ENCODE results near the gene GLS2.
A peak's percentile ranks its signal among the peaks of the same experiment; 100 is the strongest.
"Not testable (repeated sequence)": the region's sequence is repeated elsewhere in the genome, so short reads cannot be mapped to it uniquely, and the experiment has no call there.

GLS2 gene

DNA sequence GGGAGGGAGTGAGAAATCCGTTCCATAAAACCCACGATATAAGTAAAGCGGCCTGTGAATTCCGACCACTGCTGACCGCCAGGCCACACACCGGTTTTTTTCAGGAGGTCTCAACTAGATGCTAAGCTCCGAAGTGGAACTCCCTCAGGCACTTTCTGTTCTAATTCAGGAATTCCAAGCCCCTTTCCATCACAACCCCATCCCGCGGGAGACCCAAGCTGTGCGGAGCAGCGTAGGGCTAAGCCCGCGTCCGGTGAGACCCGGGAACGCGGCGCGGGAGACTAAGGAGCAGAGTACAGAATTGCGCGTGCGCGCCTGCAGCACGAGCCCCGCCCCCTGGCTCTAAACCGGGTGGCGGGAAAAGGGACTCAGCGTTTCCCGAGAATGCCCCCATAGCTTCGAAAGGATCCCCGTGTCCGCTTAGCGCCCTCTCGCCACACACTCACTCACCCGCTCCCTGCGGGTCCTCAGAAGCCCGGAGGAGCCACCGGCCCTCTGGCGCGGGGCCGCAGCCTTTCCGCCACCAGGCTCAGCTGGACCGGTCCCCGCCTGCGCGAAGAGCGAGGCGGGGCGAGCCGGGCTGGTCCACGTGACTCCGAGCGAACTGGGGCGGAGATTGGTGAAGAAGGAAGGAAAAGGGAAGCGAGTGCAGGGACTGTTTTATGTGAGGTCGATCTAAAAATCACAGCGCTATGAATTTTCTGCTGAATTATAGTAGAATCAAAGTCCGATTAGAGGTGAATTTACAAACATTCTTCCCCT lies 38.9 kb downstream of the GLS2 start, which contains the start of gene TIMELESS:
TIMELESS (minus strand) TSS at position 567 of the 762 bp plus-strand sequence. CDS start 15,256 bp downstream, outside the sequence.
- H3K36me3 ChIP-seq (ENCODE audit: control insufficient read depth, insufficient read depth, low read length), result no peaks in the 10 kb centered on the region
- H3K4me1 ChIP-seq (ENCODE audit: control insufficient read depth, insufficient read depth, low read length, poor library complexity, severe bottlenecking), result no peaks in the 10 kb centered on the region
- H3K27ac ChIP-seq (ENCODE audit: insufficient read depth, low read length, poor library complexity, severe bottlenecking), result peak within 1 kb of the TSS; percentile 58
- H3K4me3 ChIP-seq (ENCODE audit: insufficient read depth, low read depth, low read length, poor library complexity, severe bottlenecking), result peak within 1 kb of the TSS; percentile 84
- DNase-seq, result peak; percentile 66 to 80 (median 78)
- H3K27me3 ChIP-seq (replicated peaks; ENCODE audit: control insufficient read depth, insufficient read depth, low read length, poor library complexity, severe bottlenecking), result no peaks in the 10 kb centered on the region
- no peaks in the 10 kb centered on the region for H3K9me3 ChIP-seq (ENCODE audit: control insufficient read depth, low read length)

DNA sequence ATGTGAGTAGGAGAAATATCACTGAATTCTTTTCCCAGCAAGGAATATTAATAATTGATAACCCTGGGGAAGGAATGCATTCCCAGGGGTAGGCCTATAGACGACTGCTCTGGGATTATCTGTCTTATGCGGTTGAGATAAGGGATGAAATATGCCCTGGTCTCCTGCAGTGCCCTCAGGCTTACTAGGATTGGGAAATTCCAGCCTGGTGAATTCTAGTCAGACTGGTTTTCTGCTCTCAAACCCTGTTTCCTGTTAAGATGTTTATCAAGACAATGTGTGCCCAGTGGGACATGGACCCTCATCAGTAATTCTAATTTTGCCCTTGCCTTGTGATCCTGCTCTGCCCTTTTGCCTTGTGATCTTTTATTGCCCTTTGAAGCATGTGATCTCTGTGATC lies 44.8 kb downstream of the GLS2 start:
- H3K9me3 ChIP-seq (ENCODE audit: control insufficient read depth, low read length); H3K36me3 ChIP-seq (ENCODE audit: control insufficient read depth, insufficient read depth, low read length); H3K27ac ChIP-seq (ENCODE audit: insufficient read depth, low read length, poor library complexity, severe bottlenecking); H3K27me3 ChIP-seq (replicated peaks; ENCODE audit: control insufficient read depth, insufficient read depth, low read length, poor library complexity, severe bottlenecking); DNase-seq; H3K4me3 ChIP-seq (ENCODE audit: insufficient read depth, low read depth, low read length, poor library complexity, severe bottlenecking); H3K4me1 ChIP-seq (ENCODE audit: control insufficient read depth, insufficient read depth, low read length, poor library complexity, severe bottlenecking): not testable (repeated sequence)

DNA sequence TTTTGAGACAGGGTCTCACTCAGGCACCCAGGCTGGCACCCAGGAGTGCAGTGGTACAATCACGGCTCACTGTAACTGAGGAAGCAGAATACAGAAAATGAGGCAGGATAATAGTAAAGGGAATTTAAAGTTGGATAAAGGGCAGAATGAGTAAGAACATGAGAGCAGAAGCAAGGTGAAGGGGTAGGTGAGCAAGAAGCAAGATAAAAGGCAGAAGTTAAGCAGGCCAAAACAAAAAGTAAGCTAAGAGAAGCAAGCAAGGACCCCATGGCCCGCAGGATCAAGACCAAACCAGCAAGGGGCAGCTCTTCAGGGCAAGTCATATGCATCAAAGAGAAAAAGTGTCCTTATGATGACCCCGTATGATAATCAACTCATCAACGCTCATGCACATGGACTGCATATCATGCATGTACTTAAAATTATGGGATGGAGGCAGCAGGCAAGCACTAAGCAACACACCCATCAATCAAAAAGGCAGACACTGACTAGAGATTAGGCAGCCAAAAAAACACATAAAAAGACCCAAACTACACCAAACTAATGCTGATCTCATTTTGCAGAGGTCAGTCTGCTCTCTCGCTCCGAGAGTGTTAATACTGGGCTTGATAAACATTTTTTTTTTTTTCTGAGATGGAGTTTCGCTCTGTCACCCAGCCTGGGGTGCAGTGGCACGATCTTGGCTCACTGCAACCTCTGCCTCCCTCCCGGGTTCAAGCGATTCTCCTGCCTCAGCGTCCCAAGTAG lies 50.4 kb downstream of the GLS2 start:
- H3K36me3 ChIP-seq (ENCODE audit: control insufficient read depth, insufficient read depth, low read length), result no peaks in the 10 kb centered on the region
- H3K9me3 ChIP-seq (ENCODE audit: control insufficient read depth, low read length), result no peaks in the 10 kb centered on the region
- H3K27ac ChIP-seq (ENCODE audit: insufficient read depth, low read length, poor library complexity, severe bottlenecking), result no peak overlapping the region
- no peak overlapping the region for H3K4me3 ChIP-seq (ENCODE audit: insufficient read depth, low read depth, low read length, poor library complexity, severe bottlenecking)
- no peak for DNase-seq
- H3K4me1 ChIP-seq (ENCODE audit: control insufficient read depth, insufficient read depth, low read length, poor library complexity, severe bottlenecking), result no peaks in the 10 kb centered on the region
- no peaks in the 10 kb centered on the region for H3K27me3 ChIP-seq (replicated peaks; ENCODE audit: control insufficient read depth, insufficient read depth, low read length, poor library complexity, severe bottlenecking)

DNA sequence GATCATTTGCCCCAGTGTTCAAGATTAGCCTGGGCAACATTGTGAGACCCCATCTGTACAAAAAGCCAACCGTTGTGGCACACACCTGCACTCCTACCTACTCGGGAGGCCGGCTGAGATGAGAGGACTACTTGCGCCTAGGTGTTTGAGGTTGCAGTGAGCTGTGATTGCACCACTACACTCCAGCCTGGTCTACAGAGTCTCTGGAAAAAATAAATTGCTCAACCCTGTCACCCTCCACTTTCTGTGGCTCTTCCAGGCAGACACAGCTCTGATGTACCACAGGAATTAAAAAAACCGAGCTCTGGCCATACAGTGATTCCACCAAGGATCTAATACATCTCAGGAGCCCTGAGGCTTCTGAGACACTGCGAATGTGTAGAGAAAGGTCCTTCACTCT lies 53.1 kb downstream of the GLS2 start:
- Histone ChIP-seq H3K4me1 (ENCODE audit: control insufficient read depth, insufficient read depth, low read length, poor library complexity, severe bottlenecking) (no peaks in the 10 kb centered on the region), H3K27ac (ENCODE audit: insufficient read depth, low read length, poor library complexity, severe bottlenecking) (no peak overlapping the region), H3K4me3 (ENCODE audit: insufficient read depth, low read depth, low read length, poor library complexity, severe bottlenecking) (no peak overlapping the region), H3K36me3 (ENCODE audit: control insufficient read depth, insufficient read depth, low read length) (no peaks in the 10 kb centered on the region), H3K9me3 (ENCODE audit: control insufficient read depth, low read length) (no peaks in the 10 kb centered on the region), H3K27me3 (replicated peaks; ENCODE audit: control insufficient read depth, insufficient read depth, low read length, poor library complexity, severe bottlenecking) (no peaks in the 10 kb centered on the region)
- no peak for DNase-seq

DNA sequence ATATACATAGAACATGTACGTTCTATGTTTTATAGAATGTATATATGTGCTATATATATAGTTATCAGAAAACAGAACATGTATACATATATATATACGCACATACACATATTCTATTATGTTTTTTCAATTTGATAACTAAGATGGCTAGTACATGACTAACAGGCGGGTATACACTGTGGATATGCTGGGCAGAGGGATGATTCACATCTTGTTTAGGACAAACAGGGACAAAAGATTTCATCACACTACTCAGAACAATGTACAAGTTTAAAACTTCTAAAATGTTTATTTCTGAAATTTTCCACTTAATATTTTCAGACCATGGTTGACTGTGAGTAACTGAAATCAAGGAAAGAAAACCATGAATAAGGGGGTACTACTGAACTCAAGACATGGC lies 56.1 kb downstream of the GLS2 start:
- H3K4me1 ChIP-seq (ENCODE audit: control insufficient read depth, insufficient read depth, low read length, poor library complexity, severe bottlenecking), result no peaks in the 10 kb centered on the region
- H3K36me3 ChIP-seq (ENCODE audit: control insufficient read depth, insufficient read depth, low read length), result no peaks in the 10 kb centered on the region
- no peaks in the 10 kb centered on the region for H3K27me3 ChIP-seq (replicated peaks; ENCODE audit: control insufficient read depth, insufficient read depth, low read length, poor library complexity, severe bottlenecking)
- H3K9me3 ChIP-seq (ENCODE audit: control insufficient read depth, low read length), result no peaks in the 10 kb centered on the region
- no peak overlapping the region for H3K4me3 ChIP-seq (ENCODE audit: insufficient read depth, low read depth, low read length, poor library complexity, severe bottlenecking)
- no peak overlapping the region for H3K27ac ChIP-seq (ENCODE audit: insufficient read depth, low read length, poor library complexity, severe bottlenecking)
- DNase-seq, result no peak

DNA sequence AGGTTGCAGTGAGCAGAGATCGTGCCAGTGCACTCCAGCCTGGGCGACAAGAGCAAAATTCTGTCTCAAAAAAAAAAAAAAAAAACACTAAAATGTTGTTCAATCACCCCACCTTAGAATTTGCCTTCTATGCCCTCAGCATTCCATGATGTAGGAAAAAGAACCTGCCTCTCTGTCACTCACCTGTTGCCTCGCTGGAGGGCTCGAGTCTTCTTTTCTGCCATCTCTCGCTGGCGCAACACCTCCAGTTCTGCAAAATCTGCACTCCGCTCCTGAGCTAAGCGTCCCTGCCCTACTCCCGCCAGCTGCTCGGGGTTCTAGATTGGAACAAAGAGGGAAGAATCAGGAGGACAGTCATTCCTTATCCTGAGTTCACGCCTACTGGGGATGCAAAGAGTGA lies 56.7 kb downstream of the GLS2 start:
- no peaks in the 10 kb centered on the region for H3K36me3 ChIP-seq (ENCODE audit: control insufficient read depth, insufficient read depth, low read length)
- no peak overlapping the region for H3K27ac ChIP-seq (ENCODE audit: insufficient read depth, low read length, poor library complexity, severe bottlenecking)
- H3K4me3 ChIP-seq (ENCODE audit: insufficient read depth, low read depth, low read length, poor library complexity, severe bottlenecking), result no peak overlapping the region
- H3K4me1 ChIP-seq (ENCODE audit: control insufficient read depth, insufficient read depth, low read length, poor library complexity, severe bottlenecking), result no peaks in the 10 kb centered on the region
- DNase-seq, result no peak
- H3K27me3 ChIP-seq (replicated peaks; ENCODE audit: control insufficient read depth, insufficient read depth, low read length, poor library complexity, severe bottlenecking), result no peaks in the 10 kb centered on the region
- H3K9me3 ChIP-seq (ENCODE audit: control insufficient read depth, low read length), result no peaks in the 10 kb centered on the region

DNA sequence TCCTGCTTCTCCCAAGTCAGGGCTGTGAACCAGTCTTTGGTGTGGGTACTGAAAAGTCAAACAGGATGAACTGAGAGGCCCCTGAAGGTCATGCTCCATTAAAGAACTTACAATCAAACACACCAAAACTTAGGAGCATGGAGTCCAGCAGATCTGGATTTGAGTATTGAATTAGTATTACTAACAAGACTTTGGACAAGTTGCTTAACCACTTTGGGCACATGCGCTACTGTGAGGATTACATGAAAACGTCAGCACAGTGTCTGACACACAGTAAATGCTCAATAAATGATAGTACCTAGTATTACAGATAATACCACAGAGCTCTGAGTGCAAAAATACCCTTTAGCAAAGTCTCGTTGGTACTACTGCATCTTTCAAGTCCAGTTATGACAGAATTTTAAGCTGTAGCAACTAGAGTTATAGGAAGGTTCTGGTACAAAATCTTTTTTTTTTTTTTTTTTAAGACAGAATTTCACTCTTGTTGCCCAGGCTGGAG lies 62.0 kb downstream of the GLS2 start:
- Histone ChIP-seq H3K36me3 (ENCODE audit: control insufficient read depth, insufficient read depth, low read length) (peaks cover 3% of the 10 kb centered on the region), H3K27ac (ENCODE audit: insufficient read depth, low read length, poor library complexity, severe bottlenecking) (no peak overlapping the region), H3K4me3 (ENCODE audit: insufficient read depth, low read depth, low read length, poor library complexity, severe bottlenecking) (no peak overlapping the region), H3K4me1 (ENCODE audit: control insufficient read depth, insufficient read depth, low read length, poor library complexity, severe bottlenecking) (no peaks in the 10 kb centered on the region), H3K27me3 (replicated peaks; ENCODE audit: control insufficient read depth, insufficient read depth, low read length, poor library complexity, severe bottlenecking) (no peaks in the 10 kb centered on the region), H3K9me3 (ENCODE audit: control insufficient read depth, low read length) (no peaks in the 10 kb centered on the region)
- DNase-seq, result no peak

DNA sequence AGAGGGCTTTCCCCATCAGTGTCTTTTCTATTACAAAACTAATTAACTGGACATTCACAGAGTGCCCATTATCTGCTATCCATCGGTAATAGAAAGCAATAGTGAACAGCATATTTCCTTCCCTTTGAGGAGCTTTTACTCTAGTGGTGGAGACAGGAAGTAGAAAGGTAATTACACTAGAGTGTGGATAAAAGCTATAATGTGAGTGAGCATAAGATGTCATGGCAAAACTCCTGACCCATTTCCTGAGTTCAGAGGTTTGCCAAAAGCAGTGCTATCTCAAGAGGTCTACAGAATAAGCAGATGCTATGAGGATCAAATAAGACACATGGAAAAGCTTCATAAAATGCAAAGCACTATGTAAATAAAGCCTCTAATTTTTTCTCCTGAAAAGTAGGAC lies 62.8 kb downstream of the GLS2 start:
- DNase-seq, result no peak
- no peak overlapping the region for H3K4me3 ChIP-seq (ENCODE audit: insufficient read depth, low read depth, low read length, poor library complexity, severe bottlenecking)
- no peak overlapping the region for H3K27ac ChIP-seq (ENCODE audit: insufficient read depth, low read length, poor library complexity, severe bottlenecking)
- no peaks in the 10 kb centered on the region for H3K27me3 ChIP-seq (replicated peaks; ENCODE audit: control insufficient read depth, insufficient read depth, low read length, poor library complexity, severe bottlenecking)
- no peaks in the 10 kb centered on the region for H3K9me3 ChIP-seq (ENCODE audit: control insufficient read depth, low read length)
- no peaks in the 10 kb centered on the region for H3K4me1 ChIP-seq (ENCODE audit: control insufficient read depth, insufficient read depth, low read length, poor library complexity, severe bottlenecking)
- H3K36me3 ChIP-seq (ENCODE audit: control insufficient read depth, insufficient read depth, low read length), result peaks cover 3% of the 10 kb centered on the region

All from effector memory CD4-positive, alpha-beta T cell (primary cell).